SU-DHL-6 (cell line): ENCODE data around the gene FUT9.

Source experiments
- H2AFZ ChIP-seq: fragments of 200-600 bp; sonication (generic); 2 replicates; pipeline ENCODE4 v1.6.1; 2014; ENCODE audit warnings: low read depth, mild to moderate bottlenecking, moderate library complexity, mixed read lengths, antibody characterized with exemption, low read length; ENCODE audit not compliant: severe bottlenecking
- H3F3A ChIP-seq: fragments of 200-600 bp; shearing (Covaris generic); 2 replicates; pipeline ENCODE4 v1.6.0; 2016; ENCODE audit warnings: antibody characterized with exemption, mild to moderate bottlenecking; ENCODE audit not compliant: insufficient read depth
- H3K27ac ChIP-seq: fragments of 200-600 bp; sonication (generic); 2 replicates; pipeline ENCODE4 v1.5.1; 2016; ENCODE audit warnings: low read depth, mild to moderate bottlenecking, low read length, moderate library complexity, mixed read lengths
- H3K27me3 ChIP-seq: fragments of 200-600 bp; sonication (generic), shearing (Covaris generic); 2 replicates; pipeline ENCODE4 v1.6.0; 2014; ENCODE audit warnings: mild to moderate bottlenecking, low read length
- H3K36me3 ChIP-seq: fragments of 200-600 bp; sonication (generic); 2 replicates; pipeline ENCODE4 v1.6.1; 2014; ENCODE audit warnings: mild to moderate bottlenecking, low read length, mixed read lengths
- H3K4me2 ChIP-seq: fragments of 300-600, 200-600 bp; shearing (Covaris generic), sonication (generic); 2 replicates; pipeline ENCODE4 v1.6.0; 2014; ENCODE audit warnings: low read length, low read depth, mild to moderate bottlenecking; ENCODE audit not compliant: poor library complexity, severe bottlenecking
- H3K4me3 ChIP-seq: fragments of 200-600 bp; sonication (generic); 2 replicates; pipeline ENCODE4 v1.5.1; 2014; ENCODE audit warnings: antibody characterized with exemption, low read length, mild to moderate bottlenecking, mixed read lengths; ENCODE audit not compliant: insufficient read depth, poor library complexity, severe bottlenecking
- H3K79me2 ChIP-seq: fragments of 200-600 bp; sonication (generic); 2 replicates; pipeline ENCODE4 v1.6.1; 2014; ENCODE audit warnings: mild to moderate bottlenecking, low read length, moderate library complexity; ENCODE audit not compliant: insufficient read depth
- H3K9ac ChIP-seq: fragments of 200-600 bp; sonication (generic); 2 replicates; pipeline ENCODE4 v1.7.0; 2014; ENCODE audit warnings: mild to moderate bottlenecking, low read length
- H3K9me2 ChIP-seq: fragments of 200-600 bp; sonication (generic); replicated peaks from 2 replicates; pipeline ENCODE4 v1.6.1; 2014; ENCODE audit warnings: low read length; ENCODE audit not compliant: insufficient read depth
- H3K9me3 ChIP-seq: fragments of 200-600 bp; sonication (generic); 2 replicates; pipeline ENCODE4 v1.6.1; 2014; ENCODE audit warnings: low read length, mixed read lengths; ENCODE audit not compliant: insufficient read depth
- H4K20me1 ChIP-seq: fragments of 200-600 bp; sonication (generic); 2 replicates; pipeline ENCODE4 v1.6.1; 2014; ENCODE audit warnings: low read depth, mild to moderate bottlenecking, antibody characterized with exemption, low read length, moderate library complexity, mixed read lengths
- CTCF ChIP-seq: fragments of 200-600 bp; sonication (generic); IDR thresholded peaks from one replicate; pipeline ENCODE4 v1.5.1; 2017; ENCODE audit warnings: antibody characterized with exemption, mild to moderate bottlenecking, low read length, moderate library complexity; ENCODE audit not compliant: insufficient read depth, poor library complexity, severe bottlenecking
- EZH2phosphoT487 ChIP-seq: fragments of 200-600 bp; sonication (generic), shearing (Covaris generic); conservative IDR thresholded peaks from 2 replicates; pipeline ENCODE4 v1.6.1; 2018; ENCODE audit warnings: mild to moderate bottlenecking, antibody characterized with exemption, low read length, moderate library complexity, mixed read lengths

Gene FUT9

GRCh38 chr6:96164802-96165201 lies 149.0 kb downstream of the FUT9 start:
- H3K27me3 ChIP-seq, result no peaks in the 10 kb centered on the region
- H3K4me2 ChIP-seq, result no peak overlapping the region
- no peak overlapping the region for H3K27ac ChIP-seq
- no peak overlapping the region for H3K9ac ChIP-seq
- H3F3A ChIP-seq, result no peaks in the 10 kb centered on the region
- H3K9me3 ChIP-seq, result no peaks in the 10 kb centered on the region
- no peak overlapping the region for H2AFZ ChIP-seq
- H3K4me3 ChIP-seq, result no peak overlapping the region
- H4K20me1 ChIP-seq, result no peaks in the 10 kb centered on the region
- H3K9me2 ChIP-seq, result no peaks in the 10 kb centered on the region
- no peaks in the 10 kb centered on the region for H3K36me3 ChIP-seq
- H3K79me2 ChIP-seq, result no peaks in the 10 kb centered on the region
- no peak for TF ChIP-seq EZH2phosphoT487
- TF ChIP-seq CTCF, result no peak

GRCh38 chr6:96171112-96171511 lies 155.3 kb downstream of the FUT9 start:
- H3K9ac ChIP-seq, result no peak overlapping the region
- no peaks in the 10 kb centered on the region for H3K9me2 ChIP-seq
- no peaks in the 10 kb centered on the region for H3K36me3 ChIP-seq
- no peaks in the 10 kb centered on the region for H3K79me2 ChIP-seq
- H4K20me1 ChIP-seq, result no peaks in the 10 kb centered on the region
- no peaks in the 10 kb centered on the region for H3F3A ChIP-seq
- H3K4me3 ChIP-seq, result no peak overlapping the region
- H2AFZ ChIP-seq, result no peak overlapping the region
- no peak overlapping the region for H3K27ac ChIP-seq
- no peaks in the 10 kb centered on the region for H3K27me3 ChIP-seq
- no peaks in the 10 kb centered on the region for H3K9me3 ChIP-seq
- no peak overlapping the region for H3K4me2 ChIP-seq
- TF ChIP-seq CTCF (no peak), EZH2phosphoT487 (no peak)

GRCh38 chr6:96184798-96185197 lies 169.0 kb downstream of the FUT9 start:
- no peak overlapping the region for H3K9ac ChIP-seq
- H3K9me3 ChIP-seq, result no peaks in the 10 kb centered on the region
- no peak overlapping the region for H3K4me2 ChIP-seq
- H3K4me3 ChIP-seq, result no peak overlapping the region
- H3K27me3 ChIP-seq, result no peaks in the 10 kb centered on the region
- H3K9me2 ChIP-seq, result no peaks in the 10 kb centered on the region
- no peak overlapping the region for H3K27ac ChIP-seq
- no peak overlapping the region for H2AFZ ChIP-seq
- H3K79me2 ChIP-seq, result no peaks in the 10 kb centered on the region
- TF ChIP-seq CTCF, result no peak
- TF ChIP-seq EZH2phosphoT487, result no peak
- H3K36me3 ChIP-seq, result no peaks in the 10 kb centered on the region
- no peaks in the 10 kb centered on the region for H4K20me1 ChIP-seq
- H3F3A ChIP-seq, result no peaks in the 10 kb centered on the region

- no peak for TF ChIP-seq EZH2phosphoT487
- TF ChIP-seq CTCF, result no peak
- Histone ChIP-seq H4K20me1 (no peaks in the 10 kb centered on the region), H3K79me2 (no peaks in the 10 kb centered on the region), H3K4me2 (no peak overlapping the region), H3K36me3 (no peaks in the 10 kb centered on the region), H3K4me3 (no peak overlapping the region), H3K9me3 (no peaks in the 10 kb centered on the region), H2AFZ (no peak overlapping the region), H3K27me3 (no peaks in the 10 kb centered on the region), H3K9ac (no peak overlapping the region), H3K9me2 (no peaks in the 10 kb centered on the region), H3F3A (no peaks in the 10 kb centered on the region), H3K27ac (no peak overlapping the region)
Measured at GRCh38 chr6:96186094-96186493, 170.3 kb downstream of the FUT9 start.
